ENCODE data around the gene MRRF.
"Not testable (repeated sequence)": the region's sequence is repeated elsewhere in the genome, so short reads cannot be mapped to it uniquely, and the experiment has no call there.

MRRF gene

DNA sequence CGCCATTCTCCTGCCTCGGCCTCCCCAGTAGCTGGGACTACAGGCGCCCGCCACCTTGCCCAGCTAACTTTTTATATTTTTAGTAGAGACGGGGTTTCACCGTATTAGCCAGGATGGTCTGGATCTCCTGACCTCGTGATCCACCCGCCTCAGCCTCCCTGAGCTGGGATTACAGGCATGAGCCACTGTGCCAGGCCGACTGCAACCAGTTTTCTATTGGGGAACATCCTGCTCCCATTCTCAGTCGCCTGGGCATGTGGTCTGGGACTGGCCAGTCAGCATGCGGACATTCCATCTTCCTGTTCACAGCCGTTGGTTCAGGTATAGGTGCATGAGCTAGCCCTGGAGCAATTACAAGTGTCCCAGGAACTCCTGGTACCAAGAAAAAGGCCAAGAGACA, 98.4 kb downstream of the MRRF start:
- DNase-seq: not testable (repeated sequence)

GRCh38 chr9:122364117-122364782, 99.6 kb downstream of the MRRF start:
- no peak for DNase-seq

- DNase-seq: no peak
Measured at GRCh38 chr9:122364783-122365150, 100.1 kb downstream of the MRRF start.

GRCh38 chr9:122366074-122366660, 101.5 kb downstream of the MRRF start:
- DNase-seq: no peak

- DNase-seq: no peak
Measured at GRCh38 chr9:122367065-122367464, 102.4 kb downstream of the MRRF start.

- no peak for DNase-seq
Measured at GRCh38 chr9:122367774-122368460, 103.2 kb downstream of the MRRF start.

DNA sequence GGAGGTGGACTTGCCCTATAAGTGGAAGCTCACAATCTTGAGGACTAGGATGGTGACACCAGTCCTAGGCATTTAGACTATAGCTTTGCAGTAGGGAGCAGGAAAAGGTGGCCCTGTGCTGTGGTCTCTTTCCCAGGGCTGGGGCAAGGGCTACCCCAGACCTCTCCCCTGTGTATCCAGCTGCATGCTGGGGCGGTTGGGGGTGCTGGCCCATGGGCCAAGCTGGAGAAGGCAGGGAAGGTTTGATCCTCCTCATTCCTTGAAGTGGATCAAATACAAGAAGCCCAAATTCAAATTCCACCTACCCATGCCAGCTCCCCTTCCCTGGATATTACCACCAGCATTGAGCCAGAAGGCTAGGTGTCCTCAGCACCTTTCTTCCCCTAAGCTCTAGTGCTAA, 104.0 kb downstream of the MRRF start:
- DNase-seq: no peak

GRCh38 chr9:122370303-122370702, 105.6 kb downstream of the MRRF start:
- no peak for DNase-seq

DNA sequence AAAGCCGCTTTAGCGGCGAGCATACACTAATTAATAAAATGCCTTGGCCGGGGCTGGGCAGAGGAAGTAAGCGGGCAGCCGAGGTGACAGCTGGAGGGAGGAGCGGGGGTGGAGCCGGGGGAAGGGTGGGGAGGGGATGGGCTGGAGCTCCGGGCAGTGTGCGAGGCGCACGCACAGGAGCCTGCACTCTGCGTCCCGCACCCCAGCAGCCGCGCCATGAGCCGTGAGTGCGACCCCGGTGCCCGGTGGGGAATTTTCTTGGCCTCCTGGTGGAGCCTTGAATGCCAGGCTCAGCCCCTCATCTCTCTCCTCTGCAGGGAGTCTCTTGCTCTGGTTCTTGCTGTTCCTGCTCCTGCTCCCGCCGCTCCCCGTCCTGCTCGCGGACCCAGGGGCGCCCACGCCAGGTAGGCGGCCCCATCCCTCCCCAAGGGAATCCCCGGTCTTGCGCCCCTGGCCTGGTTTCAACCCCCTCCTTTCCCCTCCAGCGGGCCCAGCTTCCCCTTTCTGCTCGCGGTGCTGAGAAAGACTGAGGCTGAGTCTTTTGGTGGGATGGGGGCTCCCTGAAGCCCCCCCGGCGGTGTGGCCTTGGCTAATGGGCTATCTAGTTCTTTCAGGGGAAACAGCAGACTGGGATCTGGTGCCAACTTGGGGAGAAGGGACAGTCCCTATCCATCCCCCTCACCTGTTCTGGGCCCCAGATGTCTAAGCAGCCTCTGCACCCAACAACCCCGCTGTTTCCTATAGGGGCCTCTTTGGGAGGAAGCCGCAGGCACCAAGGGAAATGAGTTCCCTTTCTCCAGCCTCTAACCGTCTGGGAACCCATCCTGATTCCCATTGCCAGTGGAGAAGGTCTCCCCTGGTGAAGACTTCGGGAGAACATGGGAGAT, 106.4 kb downstream of the MRRF start, which contains the start of gene PTGS1:
PTGS1 (plus strand) TSS at position 156 of the 887 bp plus-strand sequence; CDS start at position 217, 61 bp downstream.
- DNase-seq: no peak

- DNase-seq: no peak
Measured at GRCh38 chr9:122371846-122372245, 107.2 kb downstream of the MRRF start.

GRCh38 chr9:122372856-122373845, 108.5 kb downstream of the MRRF start:
- DNase-seq: no peak

- no peak for DNase-seq
Measured at GRCh38 chr9:122374885-122375420, 110.3 kb downstream of the MRRF start.

DNA sequence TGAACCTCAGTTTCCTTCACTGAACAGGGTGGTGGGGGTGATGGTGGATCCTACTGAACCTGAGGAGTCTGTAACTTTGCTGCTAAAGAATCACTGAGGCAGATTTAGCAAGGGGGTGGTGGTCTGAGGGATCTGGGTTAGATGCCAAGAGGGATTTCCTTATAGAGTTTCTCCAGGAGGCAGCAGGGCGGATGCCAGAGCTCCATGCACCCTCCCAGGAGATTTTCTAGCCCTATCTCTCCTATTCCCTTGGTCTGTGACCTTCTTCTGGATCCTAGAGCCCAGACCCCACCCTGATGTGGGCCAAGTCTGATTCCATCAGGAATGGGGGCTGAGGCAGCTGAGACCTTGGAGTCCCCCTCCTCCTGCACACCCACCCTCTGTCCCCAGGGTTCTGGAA, 112.1 kb downstream of the MRRF start:
- peak; percentile 47 for DNase-seq

DNA sequence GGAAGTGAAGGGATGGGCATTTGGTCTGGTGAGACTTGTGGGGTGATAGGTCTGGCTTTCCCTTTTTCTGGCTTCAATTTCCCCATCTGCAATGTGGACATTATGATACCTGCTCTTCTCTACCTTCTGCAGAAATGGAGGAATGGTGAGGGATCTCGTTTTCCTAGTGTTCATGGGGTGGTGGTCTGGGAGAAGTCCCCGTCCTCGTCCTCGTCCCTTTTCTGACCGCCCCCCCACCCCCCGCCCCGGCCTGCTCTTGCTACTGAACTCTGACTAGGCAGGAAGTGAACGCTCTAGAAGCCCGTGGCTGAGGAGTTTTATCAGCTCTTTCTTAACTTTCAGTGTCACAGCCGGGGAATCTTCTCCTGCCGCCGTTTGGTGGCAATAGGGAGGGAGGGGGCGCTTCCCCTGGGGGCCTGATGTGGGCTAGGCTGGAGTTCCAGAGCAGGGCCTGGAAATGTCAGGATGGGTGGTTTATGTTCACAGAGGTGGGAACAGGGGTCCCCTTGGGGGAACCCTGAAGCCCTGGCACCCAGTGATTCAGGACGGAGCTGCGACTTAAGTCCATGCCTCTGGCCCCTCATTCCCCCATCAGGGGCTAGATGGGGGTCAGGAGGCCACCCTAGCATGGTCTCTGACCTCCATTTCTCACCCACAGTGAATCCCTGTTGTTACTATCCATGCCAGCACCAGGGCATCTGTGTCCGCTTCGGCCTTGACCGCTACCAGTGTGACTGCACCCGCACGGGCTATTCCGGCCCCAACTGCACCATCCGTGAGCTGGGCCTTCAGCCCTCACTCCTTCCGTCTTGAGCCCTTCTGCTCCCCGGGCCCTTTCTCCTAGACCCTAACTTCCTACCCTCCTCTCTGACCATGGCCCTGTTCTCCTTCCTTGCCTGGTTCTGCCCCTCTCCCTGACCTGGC, 112.8 kb downstream of the MRRF start:
- DNase-seq: peak; percentile 40

DNA sequence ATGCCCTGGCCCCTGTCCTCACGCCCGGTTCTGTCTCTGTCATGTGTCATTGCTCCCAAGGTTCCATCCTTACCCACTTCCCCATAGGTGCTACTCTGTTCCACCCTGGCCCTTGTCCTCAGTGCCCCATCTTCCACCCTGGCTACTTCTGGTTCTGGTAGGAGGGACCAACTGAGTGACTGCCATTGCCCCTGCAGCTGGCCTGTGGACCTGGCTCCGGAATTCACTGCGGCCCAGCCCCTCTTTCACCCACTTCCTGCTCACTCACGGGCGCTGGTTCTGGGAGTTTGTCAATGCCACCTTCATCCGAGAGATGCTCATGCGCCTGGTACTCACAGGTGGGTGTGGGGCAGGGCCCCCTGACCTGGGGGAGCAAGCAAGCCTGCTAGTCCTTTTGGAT, 113.6 kb downstream of the MRRF start:
- no peak for DNase-seq

DNA sequence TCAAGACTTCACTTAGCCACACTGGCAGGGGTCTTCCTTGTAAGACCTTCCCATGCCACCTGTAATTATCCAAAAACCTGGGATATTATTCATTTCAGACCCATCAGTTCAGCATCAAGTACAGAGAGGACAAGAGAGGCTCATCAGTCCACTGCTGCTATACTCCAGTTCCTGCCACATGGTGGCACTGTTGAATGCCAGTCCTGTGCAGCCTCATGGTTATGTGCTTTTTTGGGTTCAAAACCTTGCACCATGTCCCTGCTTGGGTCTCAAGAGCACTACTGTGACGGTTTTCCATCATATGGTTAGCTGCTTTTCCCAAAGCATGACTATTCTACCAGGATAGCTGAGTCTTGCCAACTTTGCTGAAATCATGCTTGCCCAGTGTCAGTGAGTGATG, 114.7 kb downstream of the MRRF start:
- no peak for DNase-seq

- no peak for DNase-seq
Measured at GRCh38 chr9:122380293-122380692, 115.6 kb downstream of the MRRF start.

All from activated CD8-positive, alpha-beta memory T cell treated with anti-CD3 and anti-CD28 coated beads for 24 hours (primary cell).